C4-2B (cell line): ENCODE results near the gene ORC6.

ENCODE experiments used
- ZFX ChIP-seq: fragments of 450-650 bp; IDR thresholded peaks from 2 replicates; pipeline ENCODE4 v1.6.1; 2017
- TF ChIP-seq, protein P1 (sequence below): fragments of 450-650 bp; conservative IDR thresholded peaks from 2 replicates; pipeline ENCODE4 v1.5.1; 2017; ENCODE audit warnings: mild to moderate bottlenecking

DNA sequence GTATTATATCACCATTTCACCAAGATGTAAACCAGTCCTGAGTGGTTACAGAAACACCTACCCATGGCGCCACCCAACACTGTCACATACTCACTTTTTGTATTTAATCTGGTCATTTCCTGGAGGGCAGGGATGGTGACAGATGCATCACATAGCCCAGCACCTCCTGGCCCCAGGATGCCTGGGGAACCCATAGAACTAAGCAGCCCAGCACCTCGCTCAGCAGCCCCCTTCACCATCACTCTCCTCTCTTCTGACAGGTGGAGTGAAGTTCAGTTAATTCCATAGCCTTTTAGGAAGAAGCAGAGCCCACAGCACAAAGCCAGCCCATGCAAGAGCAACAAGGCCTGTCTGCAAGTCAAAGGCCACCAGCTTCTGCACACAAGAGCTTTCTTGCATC, 31.2 kb downstream of the ORC6 start:
- TF ChIP-seq, protein P1, sequence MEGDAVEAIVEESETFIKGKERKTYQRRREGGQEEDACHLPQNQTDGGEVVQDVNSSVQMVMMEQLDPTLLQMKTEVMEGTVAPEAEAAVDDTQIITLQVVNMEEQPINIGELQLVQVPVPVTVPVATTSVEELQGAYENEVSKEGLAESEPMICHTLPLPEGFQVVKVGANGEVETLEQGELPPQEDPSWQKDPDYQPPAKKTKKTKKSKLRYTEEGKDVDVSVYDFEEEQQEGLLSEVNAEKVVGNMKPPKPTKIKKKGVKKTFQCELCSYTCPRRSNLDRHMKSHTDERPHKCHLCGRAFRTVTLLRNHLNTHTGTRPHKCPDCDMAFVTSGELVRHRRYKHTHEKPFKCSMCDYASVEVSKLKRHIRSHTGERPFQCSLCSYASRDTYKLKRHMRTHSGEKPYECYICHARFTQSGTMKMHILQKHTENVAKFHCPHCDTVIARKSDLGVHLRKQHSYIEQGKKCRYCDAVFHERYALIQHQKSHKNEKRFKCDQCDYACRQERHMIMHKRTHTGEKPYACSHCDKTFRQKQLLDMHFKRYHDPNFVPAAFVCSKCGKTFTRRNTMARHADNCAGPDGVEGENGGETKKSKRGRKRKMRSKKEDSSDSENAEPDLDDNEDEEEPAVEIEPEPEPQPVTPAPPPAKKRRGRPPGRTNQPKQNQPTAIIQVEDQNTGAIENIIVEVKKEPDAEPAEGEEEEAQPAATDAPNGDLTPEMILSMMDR = no peak
- TF ChIP-seq ZFX = no peak
